GM12873 (cell line): ENCODE data around the gene CEACAM20.

Source experiments
- TF ChIP-seq, protein P1 (sequence below): IDR thresholded peaks from 2 replicates; pipeline ENCODE4 v1.5.1; 2012; ENCODE audit warnings: low read depth, mild to moderate bottlenecking, moderate library complexity, low read length, control low read depth; ENCODE audit not compliant: insufficient read depth; ENCODE audit errors: missing control alignments

CEACAM20 gene

GRCh38 chr19:44542671-44543070, 13.2 kb upstream of the CEACAM20 start:
- TF ChIP-seq, protein P1, sequence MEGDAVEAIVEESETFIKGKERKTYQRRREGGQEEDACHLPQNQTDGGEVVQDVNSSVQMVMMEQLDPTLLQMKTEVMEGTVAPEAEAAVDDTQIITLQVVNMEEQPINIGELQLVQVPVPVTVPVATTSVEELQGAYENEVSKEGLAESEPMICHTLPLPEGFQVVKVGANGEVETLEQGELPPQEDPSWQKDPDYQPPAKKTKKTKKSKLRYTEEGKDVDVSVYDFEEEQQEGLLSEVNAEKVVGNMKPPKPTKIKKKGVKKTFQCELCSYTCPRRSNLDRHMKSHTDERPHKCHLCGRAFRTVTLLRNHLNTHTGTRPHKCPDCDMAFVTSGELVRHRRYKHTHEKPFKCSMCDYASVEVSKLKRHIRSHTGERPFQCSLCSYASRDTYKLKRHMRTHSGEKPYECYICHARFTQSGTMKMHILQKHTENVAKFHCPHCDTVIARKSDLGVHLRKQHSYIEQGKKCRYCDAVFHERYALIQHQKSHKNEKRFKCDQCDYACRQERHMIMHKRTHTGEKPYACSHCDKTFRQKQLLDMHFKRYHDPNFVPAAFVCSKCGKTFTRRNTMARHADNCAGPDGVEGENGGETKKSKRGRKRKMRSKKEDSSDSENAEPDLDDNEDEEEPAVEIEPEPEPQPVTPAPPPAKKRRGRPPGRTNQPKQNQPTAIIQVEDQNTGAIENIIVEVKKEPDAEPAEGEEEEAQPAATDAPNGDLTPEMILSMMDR: no peak

- TF ChIP-seq, protein P1: no peak
These were observed 11.3 kb upstream of the CEACAM20 start for GRCh38 chr19:44540736-44541135.

GRCh38 chr19:44539991-44540390, 10.5 kb upstream of the CEACAM20 start:
- TF ChIP-seq, protein P1: no peak

GRCh38 chr19:44539236-44539826, 9.9 kb upstream of the CEACAM20 start:
- TF ChIP-seq, protein P1: no peak

GRCh38 chr19:44532819-44533218, 3.3 kb upstream of the CEACAM20 start:
- TF ChIP-seq, protein P1: no peak

GRCh38 chr19:44530777-44531176, 1.3 kb upstream of the CEACAM20 start:
- TF ChIP-seq, protein P1: no peak

DNA sequence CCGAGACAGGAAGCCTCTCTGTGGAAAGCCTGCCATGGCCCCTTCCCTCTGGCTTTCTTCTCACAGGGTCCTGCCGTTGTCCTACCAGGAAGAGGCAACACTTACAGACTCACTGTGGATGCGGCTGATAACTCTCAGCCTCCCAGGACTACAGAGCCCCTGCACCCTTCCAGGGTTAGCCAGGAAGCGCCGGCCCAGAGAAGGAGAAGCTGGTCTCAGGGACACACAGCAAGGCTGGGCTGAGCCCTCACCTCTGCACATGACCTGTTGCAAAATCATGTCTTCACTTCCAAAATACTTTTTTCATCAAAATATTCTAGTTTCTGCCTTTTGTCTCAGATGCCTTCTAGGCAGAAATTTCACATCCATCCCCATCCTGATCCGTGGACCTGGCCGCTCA, 1.9 kb downstream of the CEACAM20 start:
- TF ChIP-seq, protein P1: no peak
